GM12878 (cell line): ENCODE measurements around the gene PRODH.

Source experiments
- POLR2AphosphoS2 ChIP-seq: IDR thresholded peaks from 2 replicates; pipeline ENCODE4 v1.6.1; 2011; ENCODE audit warnings: low read depth, mild to moderate bottlenecking, low read length, improper control_type of control experiment, moderate library complexity
- TF ChIP-seq, protein P1 (sequence below), 3 experiments: IDR thresholded peaks in 2 of 3; conservative IDR thresholded peaks in 1 of 3; 2 replicates each; pipeline ENCODE4 v1.5.1; 2011; ENCODE audit warnings: low read depth in 3 of 3, low read length in 3 of 3, mild to moderate bottlenecking in 3 of 3, control low read depth in 2 of 3, moderate library complexity in 2 of 3, inconsistent platforms in 1 of 3, mixed read lengths in 1 of 3; ENCODE audit not compliant: control insufficient read depth in 2 of 3, insufficient read depth in 1 of 3; ENCODE audit errors: extremely low read depth in 1 of 3

DNA sequence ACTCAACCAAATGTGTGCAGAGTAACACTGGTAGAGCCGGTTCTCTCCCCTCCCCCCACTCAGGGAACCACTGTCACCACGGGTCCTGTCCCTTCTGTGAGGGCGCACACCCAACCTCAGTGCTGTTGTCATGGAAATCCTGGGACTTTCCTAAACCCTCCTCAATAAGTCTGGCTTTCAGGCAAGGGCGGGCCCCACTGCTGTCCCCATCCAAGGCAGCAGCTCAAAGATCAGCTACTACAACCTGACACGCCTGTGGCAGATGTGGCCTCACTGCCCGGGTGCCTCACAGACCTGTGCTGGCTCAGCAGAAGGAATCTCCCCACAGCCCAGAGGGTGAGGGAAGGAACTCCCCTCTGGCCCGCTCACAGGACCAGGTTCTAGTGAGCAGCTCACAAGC lies 2.2 kb downstream of the PRODH start:
- TF ChIP-seq, protein P1, sequence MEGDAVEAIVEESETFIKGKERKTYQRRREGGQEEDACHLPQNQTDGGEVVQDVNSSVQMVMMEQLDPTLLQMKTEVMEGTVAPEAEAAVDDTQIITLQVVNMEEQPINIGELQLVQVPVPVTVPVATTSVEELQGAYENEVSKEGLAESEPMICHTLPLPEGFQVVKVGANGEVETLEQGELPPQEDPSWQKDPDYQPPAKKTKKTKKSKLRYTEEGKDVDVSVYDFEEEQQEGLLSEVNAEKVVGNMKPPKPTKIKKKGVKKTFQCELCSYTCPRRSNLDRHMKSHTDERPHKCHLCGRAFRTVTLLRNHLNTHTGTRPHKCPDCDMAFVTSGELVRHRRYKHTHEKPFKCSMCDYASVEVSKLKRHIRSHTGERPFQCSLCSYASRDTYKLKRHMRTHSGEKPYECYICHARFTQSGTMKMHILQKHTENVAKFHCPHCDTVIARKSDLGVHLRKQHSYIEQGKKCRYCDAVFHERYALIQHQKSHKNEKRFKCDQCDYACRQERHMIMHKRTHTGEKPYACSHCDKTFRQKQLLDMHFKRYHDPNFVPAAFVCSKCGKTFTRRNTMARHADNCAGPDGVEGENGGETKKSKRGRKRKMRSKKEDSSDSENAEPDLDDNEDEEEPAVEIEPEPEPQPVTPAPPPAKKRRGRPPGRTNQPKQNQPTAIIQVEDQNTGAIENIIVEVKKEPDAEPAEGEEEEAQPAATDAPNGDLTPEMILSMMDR (IDR thresholded peaks at IDR 0.05 in 2 of 3, conservative IDR thresholded peaks at IDR 0.05 in 1 of 3; ENCODE audit: control insufficient read depth in 2 of 3, extremely low read depth in 1 of 3, insufficient read depth in 1 of 3, low read depth in 3 of 3, low read length in 3 of 3): no peak
- TF ChIP-seq POLR2AphosphoS2: no peak
